Peyer's patch (tissue), 4 donors: ENCODE results near the gene ACSL4. TPM values are rescaled to one million over a fixed set of nuclear protein-coding genes. Genes with fewer than 3 reads are reported as not detected.

ENCODE experiments used
- DNase-seq, 3 donors: peaks; one replicate each; pipeline ENCODE4 v3.0.0-alpha.2; 2017 to 2019
- H3K27ac ChIP-seq, 4 donors: fragments of 200-600 bp; sonication (generic); one replicate each; pipeline ENCODE4 v1.5.1; 2016 to 2019
- H3K27me3 ChIP-seq, 2 donors: fragments of 200-600 bp; sonication (generic); one replicate each; pipeline ENCODE4 v1.5.1; 2019
- H3K36me3 ChIP-seq, 3 donors: fragments of 200-600 bp; sonication (generic); one replicate each; pipeline ENCODE4 v1.5.1; 2016 to 2019
- H3K4me1 ChIP-seq, 4 donors: fragments of 200-600 bp; sonication (generic); one replicate each; pipeline ENCODE4 v1.5.1; 2016 to 2019
- H3K4me3 ChIP-seq, 4 donors: fragments of 200-600 bp; sonication (generic); 1 replicate in 3 of 4; 2 replicates in 1 of 4; pipeline ENCODE4 v1.5.1; 2016 to 2019; ENCODE audit warnings: mild to moderate bottlenecking in 1 of 4
- H3K9me3 ChIP-seq, 4 donors: fragments of 200-600 bp; sonication (generic); one replicate each; pipeline ENCODE4 v1.5.1; 2016 to 2019; ENCODE audit warnings: mild to moderate bottlenecking in 1 of 4
- CTCF ChIP-seq, 6 experiments: fragments of 450-650 bp in 4 of 6; fragments of 200-600 bp in 2 of 6; sonication (generic) in 1 of 6; IDR thresholded peaks; one replicate each; pipeline ENCODE4 v1.5.1; 2017 to 2019; ENCODE audit warnings: antibody characterized with exemption in 6 of 6, mild to moderate bottlenecking in 3 of 6, moderate library complexity in 1 of 6
- POLR2A ChIP-seq, 2 donors: fragments of 450-650 bp; IDR thresholded peaks; one replicate each; pipeline ENCODE4 v1.5.1; 2017; ENCODE audit warnings: antibody characterized with exemption in 2 of 2, mild to moderate bottlenecking in 2 of 2, moderate library complexity in 2 of 2
- total RNA-seq, 4 donors: library from RNA; depleted of rRNA; stranded (reverse); fragments of >200 nt; gene quantifications; one replicate each; pipeline ENCODE4 v1.1.0, GENCODE V29; 2016

The ACSL4 gene
- total RNA-seq = 10 to 100 TPM; 12.4 to 32.2 (median 17.6) TPM

GRCh38 chrX:109732807-109733612 lies at the start of gene ACSL4:
TSS of gene ACSL4 (minus strand) at chrX:109733257. CDS start at chrX:109683363, 49,894 bp downstream.
- no peaks in the 10 kb centered on the region for H3K9me3 ChIP-seq
- TF ChIP-seq POLR2A (IDR thresholded peaks at IDR 0.05) = peak in 1 of 2 donors; percentile 36
- TF ChIP-seq CTCF (IDR thresholded peaks at IDR 0.05) = no peak
- peak within 1 kb of the TSS; percentile 80 to 89 (median 86) for H3K27ac ChIP-seq
- H3K4me1 ChIP-seq = no peaks in the 10 kb centered on the region
- peak within 1 kb of the TSS; percentile 59 to 84 (median 76) for H3K4me3 ChIP-seq
- no peaks in the 10 kb centered on the region for H3K27me3 ChIP-seq
- H3K36me3 ChIP-seq = no peaks in the 10 kb centered on the region
- peak; percentile 77 to 92 (median 86) for DNase-seq

GRCh38 chrX:109777749-109778148 lies 44.7 kb upstream of the ACSL4 start:
- Histone ChIP-seq H3K36me3 (no peaks in the 10 kb centered on the region), H3K4me1 (no peaks in the 10 kb centered on the region), H3K27ac (no peak overlapping the region), H3K9me3 (no peaks in the 10 kb centered on the region), H3K4me3 (no peak overlapping the region), H3K27me3 (no peaks in the 10 kb centered on the region)
- no peak for DNase-seq
- TF ChIP-seq CTCF (IDR thresholded peaks at IDR 0.05) (no peak), POLR2A (IDR thresholded peaks at IDR 0.05) (no peak)

GRCh38 chrX:109776986-109777385 lies 43.9 kb upstream of the ACSL4 start:
- Histone ChIP-seq H3K27me3 (no peaks in the 10 kb centered on the region), H3K36me3 (no peaks in the 10 kb centered on the region), H3K9me3 (no peaks in the 10 kb centered on the region), H3K4me3 (no peak overlapping the region), H3K27ac (no peak overlapping the region), H3K4me1 (no peaks in the 10 kb centered on the region)
- TF ChIP-seq CTCF (IDR thresholded peaks at IDR 0.05) (no peak), POLR2A (IDR thresholded peaks at IDR 0.05) (no peak)
- no peak for DNase-seq

- Histone ChIP-seq H3K36me3 (no peaks in the 10 kb centered on the region), H3K4me1 (no peaks in the 10 kb centered on the region), H3K4me3 (no peak overlapping the region), H3K27me3 (no peaks in the 10 kb centered on the region), H3K27ac (no peak overlapping the region), H3K9me3 (no peaks in the 10 kb centered on the region)
- no peak for DNase-seq
- TF ChIP-seq CTCF (IDR thresholded peaks at IDR 0.05) (no peak), POLR2A (IDR thresholded peaks at IDR 0.05) (no peak)
Observed at GRCh38 chrX:109776432-109776831, 43.4 kb upstream of the ACSL4 start.

GRCh38 chrX:109775386-109775785 lies 42.3 kb upstream of the ACSL4 start:
- Histone ChIP-seq H3K9me3 (no peaks in the 10 kb centered on the region), H3K4me1 (no peaks in the 10 kb centered on the region), H3K27ac (no peak overlapping the region), H3K36me3 (no peaks in the 10 kb centered on the region), H3K4me3 (no peak overlapping the region), H3K27me3 (no peaks in the 10 kb centered on the region)
- TF ChIP-seq CTCF (IDR thresholded peaks at IDR 0.05) (no peak), POLR2A (IDR thresholded peaks at IDR 0.05) (no peak)
- no peak for DNase-seq
